ENCODE results near the gene ZDHHC7. TPM values are rescaled to one million over a fixed set of nuclear protein-coding genes. Genes with fewer than 3 reads are reported as not detected.

Gene ZDHHC7
- total and polyA plus RNA-seq, 2 of the 8 experiments (the other 6 are each of a cell fraction or from before 2014, with no cell fraction given): 40.5 to 56.3 TPM

DNA sequence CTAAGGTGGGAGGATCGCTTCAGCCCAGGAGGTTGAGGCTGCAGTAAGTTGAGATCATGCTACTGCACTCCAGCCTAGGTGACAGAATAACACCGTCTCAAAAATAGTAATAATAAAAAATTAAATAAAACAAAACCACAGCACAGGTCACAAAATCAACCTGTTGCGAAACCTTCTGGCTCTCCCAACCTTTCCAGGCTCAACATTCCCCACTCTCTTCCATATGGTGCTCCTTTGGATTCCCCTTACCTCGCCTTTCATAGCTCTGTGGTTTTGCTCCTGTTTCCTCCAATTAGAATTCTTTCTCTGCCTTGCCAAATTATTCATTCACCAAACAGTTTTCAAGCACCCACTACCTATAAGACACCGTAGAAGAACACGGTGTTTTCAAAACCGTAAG is 4.7 kb downstream of the ZDHHC7 start:
- 85% methylated on average over 7 of the region's 7 CpGs; no CpG with 5 or more reads in 1 of the 2 experiments for WGBS, 2 experiments (ENCODE audit: extremely low coverage in 1 of 2, insufficient coverage in 1 of 2, insufficient read length in 1 of 2, insufficient replicate concordance in 2 of 2, low coverage in 1 of 2, low lambda C conversion rate in 2 of 2, missing lambda C conversion rate in 1 of 2)
- H3K14ac ChIP-seq (ENCODE audit: insufficient read length): no peak overlapping the region
- no peak overlapping the region for H3K56ac ChIP-seq (replicated peaks; ENCODE audit: insufficient read length, low read depth, low read length)
- H3K4me2 ChIP-seq (ENCODE audit: insufficient read depth in 1 of 2, low read depth in 2 of 2, low read length in 2 of 2): no peak overlapping the region
- no peak overlapping the region for H3K9ac ChIP-seq (replicated peaks in 1 of 4; ENCODE audit: extremely low read depth in 1 of 4, low read depth in 3 of 4, low read length in 3 of 4)
- H2BK12ac ChIP-seq (ENCODE audit: low read depth, low read length): no peak overlapping the region
- no peaks in the 10 kb centered on the region for H3K9me3 ChIP-seq (ENCODE audit: insufficient read depth in 2 of 2, low read depth in 1 of 2, low read length in 1 of 2)
- no peak overlapping the region for H3K4ac ChIP-seq (replicated peaks; ENCODE audit: insufficient read length, low read depth, low read length)
- no peak overlapping the region for H3K4me3 ChIP-seq (ENCODE audit: extremely low read depth in 1 of 4, insufficient read depth in 2 of 4, low read depth in 3 of 4, low read length in 4 of 4)
- H3K18ac ChIP-seq (ENCODE audit: extremely low read depth, low read length): no peak overlapping the region
- no peaks in the 10 kb centered on the region for H3K36me3 ChIP-seq (ENCODE audit: control insufficient read depth in 2 of 4, insufficient read depth in 4 of 4, low read length in 3 of 4)
- no peak overlapping the region for H4K8ac ChIP-seq (ENCODE audit: extremely low read depth, insufficient read depth, low read length)
- H3K27ac ChIP-seq (ENCODE audit: low read depth, low read length): no peak overlapping the region
- peaks cover 9 to 26% of the 10 kb centered on the region in 2 experiments for H4K20me1 ChIP-seq (replicated peaks in 1 of 2; ENCODE audit: control insufficient read depth in 1 of 2, insufficient read depth in 2 of 2, low read length in 2 of 2)
- H4K5ac ChIP-seq (ENCODE audit: insufficient read length, low read depth, low read length): no peak overlapping the region
- H3K23me2 ChIP-seq (ENCODE audit: low read depth, low read length): peaks cover 8% of the 10 kb centered on the region; the same call in 1 of the 2 replicates
- no peak overlapping the region for H3K23ac ChIP-seq (ENCODE audit: insufficient read length)
- no peak overlapping the region for H4K91ac ChIP-seq (replicated peaks; ENCODE audit: insufficient read length, low read length)
- no peak overlapping the region for H2AK5ac ChIP-seq (ENCODE audit: low read depth, low read length)
- DNase-seq (ENCODE audit: low read depth in 1 of 2, low spot score in 2 of 2): no peak
- no peak overlapping the region for H2BK5ac ChIP-seq (ENCODE audit: low read depth, low read length)
- no peak overlapping the region for H2AFZ ChIP-seq (ENCODE audit: low read length)
- no peak overlapping the region for H2BK15ac ChIP-seq (ENCODE audit: low read length)
- H2BK120ac ChIP-seq (replicated peaks; ENCODE audit: low read depth, low read length): no peak overlapping the region
- no peak for FAIRE-seq
- H3K4me1 ChIP-seq (replicated peaks in 1 of 4; ENCODE audit: control insufficient read depth in 3 of 4, insufficient read depth in 4 of 4, low read length in 3 of 4): peaks cover 2 to 17% (median 6%) of the 10 kb centered on the region in 4 experiments
- H3K79me2 ChIP-seq (ENCODE audit: control insufficient read depth in 1 of 2, insufficient read depth in 2 of 2, low read length in 2 of 2): peaks cover 13 to 82% of the 10 kb centered on the region in 2 experiments
- no peaks in the 10 kb centered on the region for H3K27me3 ChIP-seq (replicated peaks in 1 of 4; ENCODE audit: control insufficient read depth in 3 of 4, extremely low read depth in 1 of 4, insufficient read depth in 3 of 4, low read length in 3 of 4)
- CTCF ChIA-PET (ENCODE audit: partially characterized antibody): interaction anchor here (1.0 to 3.9 kb wide), 3 partner anchors 31 to 80 kb away, joined by 3 to 13 read pairs (median 4); no protein-coding TSS in a partner anchor
- peaks cover 24% of the 10 kb centered on the region for H3K79me1 ChIP-seq (ENCODE audit: low read depth, low read length)
- POLR2A ChIA-PET (ENCODE audit: partially characterized antibody): no interaction called here
- no peak overlapping the region for H2BK20ac ChIP-seq (ENCODE audit: low read length)
- TF ChIP-seq KDM4A (IDR thresholded peaks at IDR 0.05; ENCODE audit: low read depth, low read length, severe bottlenecking): no peak
- TF ChIP-seq SIRT6 (IDR thresholded peaks at IDR 0.05; ENCODE audit: low read length): no peak
- no peak for TF ChIP-seq BACH1 (IDR thresholded peaks at IDR 0.05; ENCODE audit: low read length)
- TF ChIP-seq TEAD4 (IDR thresholded peaks at IDR 0.05; ENCODE audit: low read depth, low read length): no peak
- no peak for TF ChIP-seq NANOG (IDR thresholded peaks at IDR 0.05; ENCODE audit: insufficient read depth, low read depth, low read length, poor library complexity, severe bottlenecking)
- no peak for TF ChIP-seq PHF8 (conservative IDR thresholded peaks at IDR 0.05; ENCODE audit: low read depth, low read length)
- TF ChIP-seq JUN (IDR thresholded peaks at IDR 0.05; ENCODE audit: low read depth, low read length): no peak
- TF ChIP-seq RFX5 (IDR thresholded peaks at IDR 0.05; ENCODE audit: borderline replicate concordance, low read depth, low read length): no peak
- TF ChIP-seq YY1 (IDR thresholded peaks at IDR 0.05; ENCODE audit: low read depth, low read length): no peak
- no peak for TF ChIP-seq MAX (IDR thresholded peaks at IDR 0.05)
- TF ChIP-seq ATF2 (IDR thresholded peaks at IDR 0.05; ENCODE audit: low read length): no peak
- no peak for TF ChIP-seq CEBPB (IDR thresholded peaks at IDR 0.05; ENCODE audit: low read depth, low read length)
- TF ChIP-seq RAD21 (IDR thresholded peaks at IDR 0.05 in 1 of 2, conservative IDR thresholded peaks at IDR 0.05 in 1 of 2; ENCODE audit: low read depth in 2 of 2, low read length in 2 of 2): no peak

Data from H1 (cell line).